ENCODE data around the gene OR2Y1.
"Not testable (repeated sequence)": the region's sequence is repeated elsewhere in the genome, so short reads cannot be mapped to it uniquely, and the experiment has no call there.

The OR2Y1 gene

GRCh38 chr5:180739958-180740357 is at the start of gene OR2Y1:
Gene OR2Y1 (minus strand): TSS chr5:180740058. CDS start chr5:180740058, 0 bp downstream.
- DNase-seq (ENCODE audit: low read depth in 2 of 2) = no peak

GRCh38 chr5:180788651-180789410 is 49.0 kb upstream of the OR2Y1 start:
- DNase-seq (ENCODE audit: low read depth in 2 of 2) = not testable (repeated sequence)

DNA sequence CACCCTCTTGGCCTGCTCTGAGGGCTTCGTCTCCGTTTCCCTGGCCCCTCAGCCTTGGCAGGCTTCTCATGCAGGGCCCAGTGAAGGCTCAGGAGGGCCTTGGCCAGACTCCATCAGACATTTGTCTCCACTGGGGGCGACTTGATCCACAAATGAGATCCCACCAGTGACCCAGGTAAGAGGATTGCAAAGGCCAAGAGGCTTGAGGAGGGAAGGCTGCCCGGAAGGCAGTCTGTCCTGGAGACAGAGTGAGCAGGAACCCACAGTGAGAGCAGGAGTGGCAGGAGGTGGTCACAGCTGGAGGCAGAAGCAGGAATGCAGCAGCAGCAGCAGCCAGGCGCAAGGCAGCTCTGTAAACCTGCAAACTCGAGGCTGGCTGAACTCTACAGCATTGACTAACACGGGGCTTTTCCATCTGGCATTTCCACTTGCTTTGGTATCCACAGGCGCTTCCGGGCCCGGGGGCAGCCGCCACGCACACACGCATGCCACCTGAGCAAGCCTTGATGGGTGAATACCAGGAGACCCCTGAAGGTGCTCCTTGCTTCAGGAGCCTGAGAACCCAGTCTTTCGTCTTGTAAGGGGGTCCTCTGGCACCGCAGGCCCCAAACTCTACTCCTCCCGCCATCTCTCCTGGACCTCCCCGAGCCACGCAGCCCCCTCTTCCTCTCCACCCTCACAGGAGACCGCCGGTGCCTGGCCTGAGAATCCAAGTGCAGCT is 48.0 kb upstream of the OR2Y1 start:
- DNase-seq (ENCODE audit: low read depth in 2 of 2) = no peak

DNA sequence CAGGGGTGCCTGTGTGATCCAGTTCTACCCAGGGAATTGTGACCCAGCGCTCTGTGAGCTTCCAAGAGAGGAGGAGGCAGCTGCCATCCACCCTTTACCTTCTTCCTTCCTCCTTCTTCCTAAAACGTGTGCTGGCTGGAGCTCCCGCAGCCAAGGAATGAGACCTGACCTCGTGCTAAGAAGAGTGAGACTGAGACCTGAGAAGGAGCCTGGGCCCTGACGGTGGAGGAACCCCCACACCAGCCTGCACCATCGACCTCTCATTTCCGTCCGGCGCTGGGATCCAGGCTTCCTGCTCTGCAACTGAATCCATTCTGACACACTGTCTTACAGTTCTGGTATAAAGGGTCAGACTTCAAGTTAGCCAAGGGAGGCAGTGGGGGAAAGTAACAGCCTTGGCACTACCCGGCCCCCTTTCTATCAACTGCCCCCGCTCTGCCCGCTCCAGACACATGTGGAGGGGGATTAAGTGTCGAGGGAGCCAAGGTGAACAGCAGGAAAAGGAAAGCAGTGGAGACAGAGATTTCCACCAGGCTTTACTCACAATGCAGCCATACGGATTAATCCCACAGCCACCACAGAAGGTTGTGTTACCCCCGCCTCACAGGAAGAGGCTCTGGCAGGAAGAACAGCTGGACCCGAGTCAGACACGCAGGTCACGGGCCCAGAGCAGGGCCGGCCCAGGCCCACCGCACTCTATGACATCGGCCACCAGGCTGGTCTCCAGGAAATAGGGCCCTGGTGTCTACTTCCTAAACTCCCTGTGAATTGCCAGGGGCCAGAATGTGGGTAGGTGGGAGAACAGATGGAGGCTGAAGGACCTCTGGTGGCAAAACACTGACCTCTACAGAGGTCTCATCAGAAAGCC is 46.9 kb upstream of the OR2Y1 start:
- no peak for DNase-seq (ENCODE audit: low read depth in 2 of 2)

GRCh38 chr5:180785794-180786221 is 46.0 kb upstream of the OR2Y1 start:
- peak; percentile 62 to 63 for DNase-seq (ENCODE audit: low read depth in 2 of 2)

- peak in 1 of 2 experiments; percentile 32 for DNase-seq (ENCODE audit: low read depth in 2 of 2)
Measured at GRCh38 chr5:180785121-180785781, 45.4 kb upstream of the OR2Y1 start.

- DNase-seq (ENCODE audit: low read depth in 2 of 2) = peak; percentile 42 to 44
Measured at GRCh38 chr5:180784497-180785097, 44.7 kb upstream of the OR2Y1 start.

- DNase-seq (ENCODE audit: low read depth in 2 of 2) = no peak
Measured at GRCh38 chr5:180783340-180784052, 43.6 kb upstream of the OR2Y1 start.

GRCh38 chr5:180782748-180783147 is 42.9 kb upstream of the OR2Y1 start:
- no peak for DNase-seq (ENCODE audit: low read depth in 2 of 2)

- not testable (repeated sequence) for DNase-seq (ENCODE audit: low read depth in 2 of 2)
Measured at GRCh38 chr5:180781900-180782326, 42.1 kb upstream of the OR2Y1 start.

- no peak for DNase-seq (ENCODE audit: low read depth in 2 of 2)
Measured at GRCh38 chr5:180779985-180780610, 40.2 kb upstream of the OR2Y1 start.

- no peak for DNase-seq (ENCODE audit: low read depth in 2 of 2)
Measured at GRCh38 chr5:180777475-180777874, 37.6 kb upstream of the OR2Y1 start.

DNA sequence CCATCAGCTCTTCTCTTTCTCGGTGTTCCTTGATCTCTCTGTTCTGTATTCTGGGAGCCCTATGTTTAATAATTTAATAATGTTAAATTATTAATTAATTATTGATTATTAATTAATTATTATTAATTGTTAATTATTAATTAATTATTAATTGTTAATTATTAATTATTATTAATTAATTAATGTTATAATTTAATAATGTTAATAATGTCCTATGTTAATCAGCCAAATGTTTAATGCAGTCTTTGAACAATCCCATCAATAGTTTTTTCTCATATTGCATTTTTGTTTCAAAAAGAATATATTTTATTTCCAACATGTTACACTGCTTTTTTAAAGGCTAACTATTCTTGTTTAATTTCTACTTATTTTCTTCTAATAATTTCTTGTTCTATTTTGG is 36.5 kb upstream of the OR2Y1 start:
- no peak for DNase-seq (ENCODE audit: low read depth in 2 of 2)

DNA sequence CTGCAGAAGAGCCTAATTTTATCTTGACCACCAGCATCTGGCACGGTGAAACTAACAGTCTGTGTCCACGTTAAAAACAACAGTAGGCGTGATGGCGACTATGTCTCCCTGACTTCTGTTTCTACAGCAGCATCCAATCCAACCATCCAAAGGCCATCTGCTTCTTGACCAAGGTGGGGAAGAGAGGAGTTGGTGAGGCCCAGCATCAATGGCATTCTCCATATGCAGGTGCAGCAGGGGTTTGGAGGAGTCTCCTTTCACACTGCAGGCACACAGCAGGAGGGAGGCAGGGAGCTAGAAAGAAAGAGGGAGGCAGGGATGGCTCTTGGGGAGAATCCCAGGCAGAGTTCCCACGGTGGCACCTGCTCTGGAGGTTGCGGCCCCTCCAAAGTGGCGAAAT is 35.8 kb upstream of the OR2Y1 start:
- no peak for DNase-seq (ENCODE audit: low read depth in 2 of 2)

DNA sequence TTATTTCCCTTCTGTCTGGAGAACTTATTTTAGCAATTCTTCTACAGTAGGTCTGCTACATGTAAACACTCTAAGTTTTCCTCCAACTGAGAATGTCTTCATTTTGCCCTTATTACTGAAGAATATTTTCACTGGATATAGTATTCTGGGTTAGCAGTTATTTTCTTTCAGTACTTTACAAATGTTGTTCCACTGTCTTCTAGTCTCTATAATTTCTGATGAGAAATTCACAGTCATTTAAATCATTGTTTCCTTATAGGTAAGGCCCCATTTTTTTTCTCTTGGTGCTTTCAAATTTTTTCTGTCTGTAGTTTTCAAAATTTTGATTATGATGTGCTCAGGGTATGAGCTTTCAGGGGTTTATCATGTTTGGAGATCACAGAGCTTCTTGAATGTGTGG is 32.0 kb upstream of the OR2Y1 start:
- DNase-seq (ENCODE audit: low read depth in 2 of 2) = no peak

GRCh38 chr5:180769821-180770220 is 30.0 kb upstream of the OR2Y1 start:
- no peak for DNase-seq (ENCODE audit: low read depth in 2 of 2)

DNA sequence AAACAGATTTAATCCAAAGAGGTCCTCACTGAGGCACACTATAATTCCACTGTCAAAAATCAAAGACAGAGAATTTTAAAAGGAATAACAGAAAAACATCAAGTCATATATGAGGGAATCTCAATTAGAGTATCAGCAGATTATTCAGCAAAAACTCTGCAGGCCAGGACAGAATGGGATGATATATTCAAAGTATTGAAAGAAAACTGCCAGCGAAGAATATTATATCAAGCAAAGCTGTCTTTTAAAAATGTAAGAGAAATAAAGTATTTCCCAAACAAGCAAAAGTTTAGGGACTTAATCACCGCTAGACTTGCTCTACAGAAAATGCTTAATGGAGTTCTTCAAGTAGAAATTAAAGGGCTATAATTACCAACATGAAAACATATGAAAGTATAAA is 15.7 kb upstream of the OR2Y1 start:
- DNase-seq (ENCODE audit: low read depth in 2 of 2) = no peak

DNA sequence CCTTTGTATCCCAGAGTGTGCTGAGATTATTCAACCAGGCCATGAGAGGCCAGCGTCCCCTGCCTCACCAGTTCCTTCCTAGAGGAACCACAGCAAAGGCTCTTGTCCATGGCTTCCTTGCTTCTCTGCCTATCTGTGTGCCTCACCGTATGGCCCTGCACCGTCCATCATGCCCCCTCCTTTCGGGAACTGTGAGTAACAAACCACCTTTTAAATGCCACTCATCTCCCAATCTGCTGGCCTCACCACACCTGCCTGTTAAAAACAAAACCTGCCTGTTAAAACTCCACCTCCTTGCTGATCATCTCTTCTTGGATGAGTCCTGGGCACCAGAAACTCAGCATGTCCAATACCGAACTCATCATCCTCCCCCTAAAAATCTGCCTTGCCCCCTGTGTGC is 4.4 kb upstream of the OR2Y1 start:
- DNase-seq (ENCODE audit: low read depth in 2 of 2) = no peak

DNA sequence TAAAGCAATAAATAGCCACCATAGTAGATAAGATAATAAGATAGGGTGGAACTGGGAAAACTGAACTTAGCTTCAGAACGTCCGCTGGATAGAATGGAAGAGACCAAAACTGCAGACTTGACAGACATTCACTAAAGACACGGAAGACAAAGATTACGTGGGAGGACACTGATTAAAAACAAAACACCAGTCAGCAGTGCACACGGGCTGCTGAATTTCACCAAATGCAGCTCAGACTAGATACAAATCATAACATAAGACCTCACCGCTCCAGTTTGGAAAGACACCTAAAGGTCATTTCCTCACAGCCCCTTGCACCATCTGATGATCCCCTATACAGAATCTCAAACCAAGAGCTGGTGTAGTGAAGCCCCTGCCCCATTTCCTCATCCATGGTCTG is 2.9 kb upstream of the OR2Y1 start:
- no peak for DNase-seq (ENCODE audit: low read depth in 2 of 2)

- DNase-seq (ENCODE audit: low read depth in 2 of 2) = not testable (repeated sequence)
Measured at GRCh38 chr5:180740953-180741352, 1.1 kb upstream of the OR2Y1 start.

Data from fibroblast of skin of left biceps (primary cell).